ENCODE results near the gene ZNRF3.
A peak's percentile ranks its signal among the peaks of the same experiment; 100 is the strongest.
"Not testable (repeated sequence)": the region's sequence is repeated elsewhere in the genome, so short reads cannot be mapped to it uniquely, and the experiment has no call there.

ZNRF3 gene

GRCh38 chr22:29037340-29037932 lies 154.1 kb downstream of the ZNRF3 start:
- no peak for DNase-seq (ENCODE audit: low read depth in 2 of 2)

- DNase-seq (ENCODE audit: low read depth in 2 of 2): no peak
Measured at GRCh38 chr22:29039148-29039547, 155.8 kb downstream of the ZNRF3 start.

- not testable (repeated sequence) for DNase-seq (ENCODE audit: low read depth in 2 of 2)
Measured at GRCh38 chr22:29039684-29040083, 156.3 kb downstream of the ZNRF3 start.

GRCh38 chr22:29040385-29041275 lies 157.3 kb downstream of the ZNRF3 start:
- DNase-seq (ENCODE audit: low read depth in 2 of 2): peak; percentile 22 to 33

GRCh38 chr22:29041408-29041807 lies 158.0 kb downstream of the ZNRF3 start:
- DNase-seq (ENCODE audit: low read depth in 2 of 2): no peak

- no peak for DNase-seq (ENCODE audit: low read depth in 2 of 2)
Measured at GRCh38 chr22:29043906-29044575, 160.7 kb downstream of the ZNRF3 start.

- no peak for DNase-seq (ENCODE audit: low read depth in 2 of 2)
Measured at GRCh38 chr22:29044657-29045176, 161.3 kb downstream of the ZNRF3 start.

GRCh38 chr22:29048822-29049654 lies 165.7 kb downstream of the ZNRF3 start:
- DNase-seq (ENCODE audit: low read depth in 2 of 2): no peak

- DNase-seq (ENCODE audit: low read depth in 2 of 2): no peak
Measured at GRCh38 chr22:29049655-29050263, 166.4 kb downstream of the ZNRF3 start.

- DNase-seq (ENCODE audit: low read depth in 2 of 2): no peak
Measured at GRCh38 chr22:29050457-29050856, 167.1 kb downstream of the ZNRF3 start.

- no peak for DNase-seq (ENCODE audit: low read depth in 2 of 2)
Measured at GRCh38 chr22:29053048-29053702, 169.8 kb downstream of the ZNRF3 start.

- DNase-seq (ENCODE audit: low read depth in 2 of 2): no peak
Measured at GRCh38 chr22:29054251-29054767, 170.9 kb downstream of the ZNRF3 start.

GRCh38 chr22:29055192-29055830 lies 171.9 kb downstream of the ZNRF3 start:
- no peak for DNase-seq (ENCODE audit: low read depth in 2 of 2)

GRCh38 chr22:29056472-29056871 lies 173.1 kb downstream of the ZNRF3 start:
- DNase-seq (ENCODE audit: low read depth in 2 of 2): no peak

- no peak for DNase-seq (ENCODE audit: low read depth in 2 of 2)
Measured at GRCh38 chr22:29060251-29060869, 177.0 kb downstream of the ZNRF3 start.

- DNase-seq (ENCODE audit: low read depth in 2 of 2): no peak
Measured at GRCh38 chr22:29060931-29061330, 177.6 kb downstream of the ZNRF3 start.

- DNase-seq (ENCODE audit: low read depth in 2 of 2): no peak
Measured at GRCh38 chr22:29061773-29062172, 178.4 kb downstream of the ZNRF3 start, which contains the start of gene C22orf31. Gene C22orf31 (minus strand): TSS chr22:29061831. CDS start chr22:29061792, 39 bp downstream.

- DNase-seq (ENCODE audit: low read depth in 2 of 2): no peak
Measured at GRCh38 chr22:29062286-29062821, 179.0 kb downstream of the ZNRF3 start.
